Measurements from ENCODE around the gene GSTA3.

Gene GSTA3

GRCh38 chr6:52909531-52909930, at the start of gene GSTA3:
TSS of gene GSTA3 (minus strand) at chr6:52909698. CDS start at chr6:52905834, 3,864 bp downstream.
- H3K4me1 ChIP-seq (ENCODE audit: control insufficient read depth, insufficient read depth, low read length): no peaks in the 10 kb centered on the region
- CTCF ChIA-PET: no interaction called here
- no peak for TF ChIP-seq TCF7L2 (IDR thresholded peaks at IDR 0.05; ENCODE audit: borderline replicate concordance, low read depth, low read length)
- POLR2A ChIA-PET: no interaction called here
- H3K4me3 ChIP-seq (ENCODE audit: low read depth, low read length): no peak within 1 kb of the TSS
- H3K9me3 ChIP-seq (ENCODE audit: control insufficient read depth, insufficient read depth, low read depth, low read length): no peaks in the 10 kb centered on the region
- no peak within 1 kb of the TSS for H3K27ac ChIP-seq (ENCODE audit: extremely low read depth, low read depth, low read length)
- no peaks in the 10 kb centered on the region for H3K36me3 ChIP-seq (ENCODE audit: control insufficient read depth in 2 of 2, insufficient read depth in 1 of 2, low read length in 2 of 2)

- POLR2A ChIA-PET: no interaction called here
- TF ChIP-seq ZNF248 (tag by site-specific recombination; IDR thresholded peaks at IDR 0.05) (no peak), ZNF157 (tag by site-specific recombination; IDR thresholded peaks at IDR 0.05) (no peak), ZNF777 (tag by site-specific recombination; IDR thresholded peaks at IDR 0.05; ENCODE audit: borderline replicate concordance) (no peak), ZNF18 (tag by site-specific recombination; IDR thresholded peaks at IDR 0.05) (no peak), ZNF621 (tag by site-specific recombination; IDR thresholded peaks at IDR 0.05) (no peak), ZNF645 (tag by site-specific recombination; IDR thresholded peaks at IDR 0.05) (no peak), ZNF433 (tag by site-specific recombination; IDR thresholded peaks at IDR 0.05; ENCODE audit: low read depth) (no peak), ZNF521 (tag by site-specific recombination; IDR thresholded peaks at IDR 0.05) (no peak), ZNF561 (tag by site-specific recombination; IDR thresholded peaks at IDR 0.05; ENCODE audit: borderline replicate concordance) (no peak), ZNF26 (tag by site-specific recombination; IDR thresholded peaks at IDR 0.05) (no peak), ZBTB6 (tag by site-specific recombination; IDR thresholded peaks at IDR 0.05) (no peak), ZNF660 (tag by site-specific recombination; IDR thresholded peaks at IDR 0.05) (no peak), ZFP41 (tag by site-specific recombination; IDR thresholded peaks at IDR 0.05; ENCODE audit: borderline replicate concordance) (no peak), ZNF785 (tag by site-specific recombination; IDR thresholded peaks at IDR 0.05) (no peak), ZBTB20 (tag by site-specific recombination; IDR thresholded peaks at IDR 0.05) (no peak), PATZ1 (tag by site-specific recombination; IDR thresholded peaks at IDR 0.05) (no peak), PRDM1 (tag by site-specific recombination; IDR thresholded peaks at IDR 0.05) (no peak)
- H3K4me3 ChIP-seq (ENCODE audit: low read depth, low read length): no peak overlapping the region
- H3K4me1 ChIP-seq (ENCODE audit: control insufficient read depth, insufficient read depth, low read length): no peaks in the 10 kb centered on the region
- no peaks in the 10 kb centered on the region for H3K9me3 ChIP-seq (ENCODE audit: control insufficient read depth, insufficient read depth, low read depth, low read length)
- H3K36me3 ChIP-seq (ENCODE audit: control insufficient read depth in 2 of 2, insufficient read depth in 1 of 2, low read length in 2 of 2): no peaks in the 10 kb centered on the region
- no peak overlapping the region for H3K27ac ChIP-seq (ENCODE audit: extremely low read depth, low read depth, low read length)
- CTCF ChIA-PET: interaction anchor here (1.0 kb wide), 1 partner anchor 35 kb away, joined by 4 read pairs; no protein-coding TSS in a partner anchor
These were observed 49.2 kb upstream of the GSTA3 start for GRCh38 chr6:52958546-52959255.
